NOMO-1 treated with DMSO at 0.1 percent for 48 hours (cell line): Measurements from ENCODE around the gene TXK.

Source experiments
- DNase-seq: peaks from one replicate; lab custom pipeline; 2025; ENCODE audit not compliant: unreplicated experiment; lab: John Stamatoyannopoulos, UW

Gene TXK

DNA sequence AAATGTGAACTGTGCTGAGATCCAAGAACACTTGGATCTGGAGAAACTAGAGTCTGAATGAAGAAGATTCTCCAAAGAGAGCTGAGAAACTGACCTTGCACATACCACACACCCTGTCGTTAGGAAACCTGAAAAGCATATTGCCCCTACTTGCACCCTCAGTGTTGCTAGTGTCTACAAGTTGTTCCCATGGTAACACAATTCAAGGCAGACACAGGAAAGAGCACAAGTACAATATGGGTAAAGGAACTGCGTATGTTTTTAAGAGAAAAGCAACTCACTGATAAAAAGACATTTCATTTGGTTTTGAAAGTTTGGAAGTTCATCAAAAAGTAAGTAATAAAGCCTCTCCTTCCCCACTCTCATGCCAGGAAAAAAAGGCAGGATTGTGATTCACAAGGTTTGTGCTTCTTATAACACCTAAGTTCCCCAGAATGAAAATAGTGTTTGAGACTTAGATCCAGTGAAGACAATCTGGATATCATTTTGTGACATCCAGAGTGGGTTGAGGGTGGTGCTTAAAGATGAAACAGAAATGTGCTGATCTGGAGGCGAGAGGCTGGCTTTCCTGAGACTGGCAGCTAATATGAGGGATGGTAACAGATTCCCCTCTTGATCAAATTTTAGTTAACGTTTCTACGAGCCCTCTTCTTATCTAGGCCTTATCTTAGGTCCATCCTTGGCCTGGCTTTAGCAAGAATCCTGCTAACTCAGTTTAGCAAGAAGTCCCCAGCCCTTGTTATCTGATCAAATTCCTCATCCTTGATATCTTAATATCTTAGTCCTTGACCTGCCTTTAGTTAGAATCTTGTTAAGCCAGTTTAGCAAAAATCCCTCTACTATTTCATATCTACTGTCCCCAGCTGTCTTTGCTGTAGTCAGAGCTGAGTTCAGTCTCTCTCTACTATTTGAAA, 75.2 kb downstream of the TXK start:
- no peak for DNase-seq

DNA sequence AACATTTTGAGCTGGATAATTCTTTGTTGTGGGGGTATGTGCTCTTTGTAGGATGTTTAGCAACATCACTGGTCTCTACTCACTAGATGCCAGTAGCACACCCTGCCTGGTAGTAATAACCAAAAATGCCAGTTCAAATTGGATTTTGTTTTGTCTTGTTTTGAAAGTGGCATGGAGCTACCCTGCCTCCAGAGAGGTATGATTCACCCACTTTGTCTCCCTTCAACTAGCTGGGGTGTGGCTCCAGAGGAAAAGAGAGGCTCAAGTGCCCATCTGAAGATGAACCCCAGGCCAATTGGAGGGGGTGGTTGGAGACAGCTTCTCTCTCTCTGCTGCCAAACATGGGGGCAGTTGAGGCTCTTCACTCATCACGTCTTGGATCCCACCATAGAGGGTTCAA, 83.0 kb downstream of the TXK start:
- no peak for DNase-seq

- DNase-seq, result no peak
Measured at GRCh38 chr4:48049483-48049882, 84.6 kb downstream of the TXK start.

DNA sequence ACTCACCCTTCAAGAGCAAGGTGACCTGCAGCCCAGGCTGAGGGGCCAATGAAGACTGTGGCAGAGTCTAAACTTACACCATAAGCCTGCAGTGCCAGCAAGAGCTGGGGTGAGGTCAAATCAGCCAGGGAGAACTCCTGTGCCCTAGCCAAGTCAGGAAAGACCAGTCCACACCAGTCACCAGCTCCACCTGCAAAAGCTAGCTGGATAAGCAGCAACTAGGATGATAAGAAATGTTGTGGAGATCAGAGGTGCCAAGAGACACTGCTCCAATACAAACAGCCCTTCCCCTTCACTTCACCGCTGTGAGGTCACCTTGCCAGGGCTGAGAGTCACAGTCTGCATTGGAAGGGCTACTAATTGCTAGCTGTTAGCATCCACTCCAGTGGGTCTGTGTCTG, 86.2 kb downstream of the TXK start:
- no peak for DNase-seq

GRCh38 chr4:48047421-48047844, 86.6 kb downstream of the TXK start:
- DNase-seq, result peak; percentile 91

GRCh38 chr4:48046059-48046458, 88.0 kb downstream of the TXK start:
- DNase-seq, result no peak

- DNase-seq, result no peak
Measured at GRCh38 chr4:48044298-48044697, 89.8 kb downstream of the TXK start.

DNA sequence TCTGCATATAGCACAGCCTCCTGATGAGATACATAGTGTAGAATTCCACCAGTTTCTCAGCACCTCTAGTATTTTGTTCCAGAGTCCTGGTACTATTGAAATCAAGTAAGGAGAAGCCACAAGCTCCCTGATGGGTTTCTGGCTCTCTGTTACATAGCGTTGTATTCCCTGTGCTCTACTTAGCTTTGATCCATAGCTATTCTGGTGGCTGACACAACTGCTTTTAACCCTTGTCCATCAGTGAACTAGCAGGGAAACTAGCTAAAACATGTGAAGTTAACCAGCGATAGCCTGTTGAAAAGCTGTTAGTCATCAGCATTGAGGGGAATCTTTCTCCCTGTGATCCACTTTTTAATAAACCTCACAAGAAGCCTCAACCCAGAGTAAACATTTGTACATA, 90.5 kb downstream of the TXK start:
- no peak for DNase-seq

DNA sequence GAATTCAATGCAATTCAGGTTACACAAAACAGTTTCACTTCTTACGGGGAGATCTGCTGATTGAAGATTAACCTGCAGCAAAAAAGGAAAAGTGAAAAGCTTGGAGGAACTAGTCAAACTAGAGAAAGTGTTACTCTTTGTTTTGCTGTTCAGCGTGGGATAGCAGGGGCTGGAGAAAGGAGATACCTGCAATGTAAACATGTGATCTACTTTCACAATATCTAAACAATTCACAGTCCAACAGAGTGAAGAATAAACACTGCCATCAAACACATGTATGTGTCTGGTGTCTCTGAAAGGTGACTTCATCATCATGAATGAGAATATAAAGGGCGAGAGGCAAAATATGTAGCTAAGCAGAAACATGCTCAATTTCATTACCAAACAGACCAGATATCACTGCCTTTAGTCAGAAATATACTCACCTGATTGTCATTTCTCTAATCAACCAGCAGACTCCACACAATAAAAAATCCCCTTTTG, 91.0 kb downstream of the TXK start:
- DNase-seq, result no peak

- no peak for DNase-seq
Measured at GRCh38 chr4:48041535-48042137, 92.4 kb downstream of the TXK start.

GRCh38 chr4:48039561-48039960, 94.5 kb downstream of the TXK start:
- DNase-seq, result no peak

DNA sequence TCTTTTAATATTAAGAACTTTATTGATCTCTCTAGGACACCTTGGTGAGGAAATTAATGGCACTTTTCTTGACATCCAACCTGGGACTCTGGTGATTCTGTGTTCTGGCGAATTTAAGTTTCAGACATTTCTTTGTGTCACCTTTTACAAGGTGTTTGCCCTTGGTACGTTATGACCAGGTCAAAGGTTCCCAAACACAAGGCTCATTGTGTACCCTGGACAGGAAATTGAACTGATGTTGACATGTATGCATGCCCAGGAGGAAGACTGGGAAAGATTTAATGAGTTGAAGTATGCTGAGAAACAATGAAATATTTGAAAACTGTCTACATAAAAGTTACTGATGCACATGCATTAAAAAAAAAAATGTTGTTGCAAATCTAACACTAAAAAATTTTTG, 95.4 kb downstream of the TXK start:
- no peak for DNase-seq

DNA sequence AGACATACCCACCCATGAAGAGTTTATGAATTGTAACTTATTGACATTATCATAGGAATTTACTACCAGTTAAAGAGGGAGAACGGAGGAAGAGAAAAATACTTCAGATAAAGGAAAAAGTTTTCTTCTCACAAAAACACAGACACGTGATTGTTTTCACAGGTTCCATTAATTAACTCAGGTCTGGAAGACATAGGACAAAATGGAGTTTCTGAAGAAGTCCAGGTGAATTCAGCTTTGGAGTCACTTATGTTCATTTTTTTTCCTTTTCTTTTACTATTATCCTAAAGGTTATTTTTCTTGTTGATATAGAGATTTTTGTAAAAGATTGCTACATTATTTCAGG, 97.0 kb downstream of the TXK start:
- no peak for DNase-seq

GRCh38 chr4:48035952-48036351, 98.1 kb downstream of the TXK start:
- DNase-seq, result no peak

GRCh38 chr4:48033825-48034413, 100.1 kb downstream of the TXK start:
- peak; percentile 81 for DNase-seq

DNA sequence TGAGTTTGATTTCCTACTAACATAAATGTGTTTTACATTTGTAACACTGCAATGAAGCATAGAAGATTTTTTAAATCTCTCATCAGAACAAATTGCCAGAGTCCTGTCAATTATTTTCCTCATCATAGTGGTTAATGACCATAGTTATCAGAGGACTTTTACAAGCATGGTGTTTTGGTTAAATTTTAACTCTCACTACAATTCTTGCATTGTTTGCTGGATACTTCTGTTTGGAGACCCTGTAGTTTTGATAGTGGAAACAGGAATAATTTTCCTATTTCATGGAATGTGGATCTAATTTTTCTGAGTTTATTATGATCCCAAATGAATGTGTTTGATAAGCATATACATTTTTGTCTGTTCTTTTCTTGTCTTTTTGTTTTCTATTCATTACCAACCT, 100.6 kb downstream of the TXK start:
- DNase-seq, result no peak

DNA sequence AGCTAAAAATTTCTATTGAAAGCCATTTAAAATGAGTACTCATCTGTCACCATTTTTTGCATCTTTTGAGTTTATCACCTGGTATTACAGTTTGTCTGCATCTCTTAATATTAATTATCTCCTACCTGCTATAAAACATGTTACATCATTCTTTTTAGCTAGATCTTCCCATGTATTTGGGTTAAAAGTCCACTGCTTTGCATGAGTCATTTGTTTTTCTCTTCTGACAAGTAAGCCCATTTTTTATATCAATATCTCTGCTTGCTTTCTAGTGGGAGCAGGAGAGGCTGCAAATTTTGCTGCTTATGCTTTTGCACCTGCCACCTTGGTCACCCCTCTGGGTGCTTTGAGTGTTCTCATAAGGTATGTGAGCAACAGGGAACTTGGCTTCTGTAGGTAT, 101.3 kb downstream of the TXK start:
- DNase-seq, result no peak

- no peak for DNase-seq
Measured at GRCh38 chr4:48031802-48032525, 102.1 kb downstream of the TXK start.

DNA sequence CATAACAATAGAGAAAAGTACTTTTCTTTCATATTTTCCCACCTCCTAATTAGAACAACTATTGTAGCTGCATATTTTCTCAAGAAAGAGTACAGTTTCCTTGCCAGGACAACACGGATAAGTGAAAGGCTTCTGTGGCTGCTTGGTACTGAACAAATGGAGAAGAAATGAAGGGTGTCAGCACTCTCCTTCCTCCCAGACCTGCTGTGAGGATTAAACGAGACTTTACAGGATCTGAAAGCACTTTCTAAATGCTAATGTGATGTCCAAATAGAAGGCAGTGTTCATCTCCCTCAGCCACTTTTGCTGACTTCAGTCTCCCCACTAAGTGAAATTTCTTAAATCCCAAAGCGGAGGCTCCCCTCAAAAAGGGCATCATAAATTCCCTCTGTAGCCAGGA, 103.6 kb downstream of the TXK start:
- no peak for DNase-seq

- no peak for DNase-seq
Measured at GRCh38 chr4:48028696-48029095, 105.4 kb downstream of the TXK start.

GRCh38 chr4:48027653-48028052, 106.4 kb downstream of the TXK start:
- DNase-seq, result no peak

DNA sequence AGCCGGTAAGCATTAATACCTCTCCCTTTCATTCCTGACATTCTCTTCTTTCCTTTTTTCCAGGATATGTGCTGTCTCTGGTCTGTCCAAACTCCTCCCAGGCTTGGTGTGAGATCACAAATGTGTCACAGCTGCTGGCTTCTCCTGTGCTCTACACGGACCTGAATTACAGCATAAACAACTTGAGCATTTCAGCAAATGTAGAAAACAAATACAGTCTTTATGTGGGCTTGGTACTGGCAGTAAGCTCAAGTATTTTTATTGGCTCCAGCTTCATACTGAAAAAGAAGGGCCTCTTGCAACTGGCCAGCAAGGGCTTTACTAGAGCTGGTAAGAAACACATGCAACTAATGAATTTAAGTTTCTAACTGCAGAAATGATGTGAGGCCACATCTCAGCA, 109.0 kb downstream of the TXK start:
- no peak for DNase-seq
